H1 (cell line): ENCODE data around the gene ZNF488.

ENCODE experiments used
- CHD1 ChIP-seq: IDR thresholded peaks from 2 replicates; pipeline ENCODE4 v1.6.1; 2012; ENCODE audit warnings: low read depth, low read length, improper control_type of control experiment
- CTCF ChIP-seq, 3 experiments: IDR thresholded peaks; 1 replicate in 2 of 3; 2 replicates in 1 of 3; pipeline versions ENCODE4 v1.5.1 to v1.6.1; 2011; ENCODE audit warnings: low read length in 3 of 3, mild to moderate bottlenecking in 3 of 3, inconsistent platforms in 2 of 3, low read depth in 1 of 3, moderate library complexity in 1 of 3; ENCODE audit not compliant: insufficient read depth in 1 of 3; ENCODE audit errors: control extremely low read depth in 1 of 3
- EZH2 ChIP-seq: fragments of 200-600 bp; sonication (generic); IDR thresholded peaks from 2 replicates; pipeline ENCODE4 v1.7.1; 2012; ENCODE audit warnings: low read depth, mild to moderate bottlenecking, moderate library complexity, low read length, inconsistent platforms; ENCODE audit not compliant: severe bottlenecking
- JUND ChIP-seq: IDR thresholded peaks from 2 replicates; pipeline ENCODE4 v1.6.1; 2011; ENCODE audit warnings: mild to moderate bottlenecking, improper control_type of control experiment, low read length
- MAX ChIP-seq: IDR thresholded peaks from 2 replicates; pipeline ENCODE4 v1.6.1; 2012; ENCODE audit warnings: inconsistent platforms
- POLR2A ChIP-seq, 2 experiments: IDR thresholded peaks; 1 replicate in 1 of 2; 2 replicates in 1 of 2; pipeline ENCODE4 v1.6.1; 2011; ENCODE audit warnings: low read depth in 2 of 2, low read length in 2 of 2, mild to moderate bottlenecking in 2 of 2; ENCODE audit errors: control extremely low read depth in 1 of 2
- POLR2AphosphoS5 ChIP-seq: IDR thresholded peaks from 2 replicates; pipeline ENCODE4 v1.6.1; 2011; ENCODE audit warnings: low read depth, low read length
- RAD21 ChIP-seq, 2 experiments: IDR thresholded peaks in 1 of 2; conservative IDR thresholded peaks in 1 of 2; 2 replicates each; pipeline ENCODE4 v1.6.1; 2011; ENCODE audit warnings: low read depth in 2 of 2, low read length in 2 of 2, improper control_type of control experiment in 1 of 2, inconsistent platforms in 1 of 2, mild to moderate bottlenecking in 1 of 2, moderate library complexity in 1 of 2
- SP4 ChIP-seq: IDR thresholded peaks from 2 replicates; pipeline ENCODE4 v1.6.1; 2012; ENCODE audit warnings: low read length, inconsistent platforms
- TEAD4 ChIP-seq: IDR thresholded peaks from 2 replicates; pipeline ENCODE4 v1.6.1; 2012; ENCODE audit warnings: low read depth, low read length, inconsistent platforms, mixed read lengths
- USF2 ChIP-seq: IDR thresholded peaks from 2 replicates; pipeline ENCODE4 v1.6.1; 2011; ENCODE audit warnings: low read length, improper control_type of control experiment
- TF ChIP-seq, protein P1 (sequence below): IDR thresholded peaks from 2 replicates; pipeline ENCODE4 v1.6.1; 2011; ENCODE audit warnings: low read depth, mild to moderate bottlenecking, low read length; ENCODE audit not compliant: insufficient read depth

GRCh38 chr10:47367646-47368045 lies 16.4 kb downstream of the ZNF488 start:
- TF ChIP-seq POLR2AphosphoS5, result no peak
- no peak for TF ChIP-seq CTCF (IDR thresholded peaks at IDR 0.05; ENCODE audit: control extremely low read depth in 1 of 3, insufficient read depth in 1 of 3, low read depth in 1 of 3, low read length in 3 of 3)
- no peak for TF ChIP-seq POLR2A (IDR thresholded peaks at IDR 0.05; ENCODE audit: control extremely low read depth in 1 of 2, low read depth in 2 of 2, low read length in 2 of 2)
- no peak for TF ChIP-seq TEAD4
- TF ChIP-seq SP4, result no peak
- TF ChIP-seq CHD1, result no peak
- TF ChIP-seq JUND, result no peak
- TF ChIP-seq RAD21 (IDR thresholded peaks at IDR 0.05 in 1 of 2, conservative IDR thresholded peaks at IDR 0.05 in 1 of 2; ENCODE audit: low read depth in 2 of 2, low read length in 2 of 2), result no peak
- no peak for TF ChIP-seq USF2
- TF ChIP-seq EZH2, result no peak
- TF ChIP-seq MAX, result no peak
- TF ChIP-seq, protein P1, sequence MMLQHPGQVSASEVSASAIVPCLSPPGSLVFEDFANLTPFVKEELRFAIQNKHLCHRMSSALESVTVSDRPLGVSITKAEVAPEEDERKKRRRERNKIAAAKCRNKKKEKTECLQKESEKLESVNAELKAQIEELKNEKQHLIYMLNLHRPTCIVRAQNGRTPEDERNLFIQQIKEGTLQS, result no peak
